DOHH2 (cell line): ENCODE data around the gene ZAR1.

Source experiments
- H3F3A ChIP-seq: fragments of 200-600 bp; sonication (generic), shearing (Covaris generic); 2 replicates; pipeline ENCODE4 v1.6.0; 2016; ENCODE audit warnings: antibody characterized with exemption, mild to moderate bottlenecking; ENCODE audit not compliant: control insufficient read depth, insufficient read depth
- H3K27ac ChIP-seq: fragments of 200-600 bp; sonication (generic); 2 replicates; pipeline ENCODE4 v1.5.1; 2014; ENCODE audit warnings: low read depth, mild to moderate bottlenecking, low read length, moderate library complexity
- H3K27me3 ChIP-seq: fragments of 200-600 bp; sonication (generic); 2 replicates; pipeline ENCODE4 v1.6.1; 2014; ENCODE audit warnings: mild to moderate bottlenecking, low read length, mixed read lengths; ENCODE audit not compliant: control insufficient read depth
- H3K36me3 ChIP-seq: fragments of 200-600 bp; sonication (generic); 2 replicates; pipeline ENCODE4 v1.6.1; 2014; ENCODE audit warnings: mild to moderate bottlenecking, low read length, moderate library complexity, mixed read lengths; ENCODE audit not compliant: control insufficient read depth
- H3K4me1 ChIP-seq: fragments of 200-600 bp; sonication (generic); 2 replicates; pipeline ENCODE4 v1.6.1; 2014; ENCODE audit warnings: mild to moderate bottlenecking, low read length, mixed read lengths; ENCODE audit not compliant: control insufficient read depth
- H3K4me2 ChIP-seq: fragments of 200-600 bp; sonication (generic); 2 replicates; pipeline ENCODE4 v1.6.0; 2014; ENCODE audit warnings: mild to moderate bottlenecking, low read length, moderate library complexity
- H3K4me3 ChIP-seq: fragments of 200-600 bp; sonication (generic); 2 replicates; pipeline ENCODE4 v1.5.1; 2014; ENCODE audit warnings: mild to moderate bottlenecking, low read length, mixed read lengths
- H3K79me2 ChIP-seq: fragments of 200-600 bp; sonication (generic); 2 replicates; pipeline ENCODE4 v1.6.1; 2014; ENCODE audit warnings: mild to moderate bottlenecking, low read length, mixed read lengths; ENCODE audit not compliant: control insufficient read depth
- H3K9me2 ChIP-seq: fragments of 200-600 bp; sonication (generic); replicated peaks from 2 replicates; pipeline ENCODE4 v1.6.1; 2014; ENCODE audit warnings: mild to moderate bottlenecking, low read length, mixed read lengths; ENCODE audit not compliant: control insufficient read depth
- H3K9me3 ChIP-seq: fragments of 200-600 bp; sonication (generic); 2 replicates; pipeline ENCODE4 v1.6.1; 2014; ENCODE audit warnings: antibody characterized with exemption, low read length, mixed read lengths; ENCODE audit not compliant: control insufficient read depth, insufficient read depth
- H4K20me1 ChIP-seq: fragments of 200-600 bp; sonication (generic); 2 replicates; pipeline ENCODE4 v1.6.0; 2014; ENCODE audit warnings: low read depth, mild to moderate bottlenecking, antibody characterized with exemption, low read length, moderate library complexity; ENCODE audit not compliant: control insufficient read depth, insufficient read depth
- EZH2phosphoT487 ChIP-seq: fragments of 200-600 bp; sonication (generic); IDR thresholded peaks from 2 replicates; pipeline ENCODE4 v1.6.1; 2017; ENCODE audit warnings: borderline replicate concordance, mild to moderate bottlenecking, antibody characterized with exemption, low read length, moderate library complexity, mixed read lengths
- TF ChIP-seq, protein P1 (sequence below): fragments of 200-600 bp; sonication (generic); IDR thresholded peaks from one replicate; pipeline ENCODE4 v1.5.1; 2014; ENCODE audit warnings: antibody characterized with exemption, mild to moderate bottlenecking, low read depth, low read length; ENCODE audit not compliant: poor library complexity, severe bottlenecking

ZAR1 gene

DNA sequence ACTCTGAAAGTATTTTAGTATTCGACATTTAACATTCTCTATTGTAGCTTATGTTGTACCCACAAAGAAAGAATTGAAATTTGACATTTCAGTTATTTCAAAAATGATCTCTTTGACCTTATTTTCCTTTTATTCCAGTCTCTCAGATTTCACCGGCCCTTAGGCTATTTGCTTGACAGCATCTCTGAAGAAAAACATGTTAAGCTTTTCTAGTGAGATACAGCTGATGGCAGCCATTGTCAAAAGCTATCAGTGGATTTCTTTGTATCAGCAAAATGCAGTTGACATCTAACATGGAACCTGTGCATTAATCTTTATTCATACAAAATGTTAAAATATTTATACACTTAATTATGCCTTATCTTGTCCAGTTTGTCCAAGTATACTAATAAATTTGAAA, 16.7 kb downstream of the ZAR1 start:
- H3K9me2 ChIP-seq: no peaks in the 10 kb centered on the region
- no peak for TF ChIP-seq EZH2phosphoT487
- TF ChIP-seq, protein P1, sequence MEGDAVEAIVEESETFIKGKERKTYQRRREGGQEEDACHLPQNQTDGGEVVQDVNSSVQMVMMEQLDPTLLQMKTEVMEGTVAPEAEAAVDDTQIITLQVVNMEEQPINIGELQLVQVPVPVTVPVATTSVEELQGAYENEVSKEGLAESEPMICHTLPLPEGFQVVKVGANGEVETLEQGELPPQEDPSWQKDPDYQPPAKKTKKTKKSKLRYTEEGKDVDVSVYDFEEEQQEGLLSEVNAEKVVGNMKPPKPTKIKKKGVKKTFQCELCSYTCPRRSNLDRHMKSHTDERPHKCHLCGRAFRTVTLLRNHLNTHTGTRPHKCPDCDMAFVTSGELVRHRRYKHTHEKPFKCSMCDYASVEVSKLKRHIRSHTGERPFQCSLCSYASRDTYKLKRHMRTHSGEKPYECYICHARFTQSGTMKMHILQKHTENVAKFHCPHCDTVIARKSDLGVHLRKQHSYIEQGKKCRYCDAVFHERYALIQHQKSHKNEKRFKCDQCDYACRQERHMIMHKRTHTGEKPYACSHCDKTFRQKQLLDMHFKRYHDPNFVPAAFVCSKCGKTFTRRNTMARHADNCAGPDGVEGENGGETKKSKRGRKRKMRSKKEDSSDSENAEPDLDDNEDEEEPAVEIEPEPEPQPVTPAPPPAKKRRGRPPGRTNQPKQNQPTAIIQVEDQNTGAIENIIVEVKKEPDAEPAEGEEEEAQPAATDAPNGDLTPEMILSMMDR: no peak
- peaks cover 48% of the 10 kb centered on the region for H3K36me3 ChIP-seq
- H4K20me1 ChIP-seq: no peaks in the 10 kb centered on the region
- H3F3A ChIP-seq: no peaks in the 10 kb centered on the region
- no peaks in the 10 kb centered on the region for H3K4me1 ChIP-seq
- no peak overlapping the region for H3K4me2 ChIP-seq
- H3K4me3 ChIP-seq: no peak overlapping the region
- no peaks in the 10 kb centered on the region for H3K27me3 ChIP-seq
- no peak overlapping the region for H3K27ac ChIP-seq
- no peaks in the 10 kb centered on the region for H3K79me2 ChIP-seq
- H3K9me3 ChIP-seq: no peaks in the 10 kb centered on the region

DNA sequence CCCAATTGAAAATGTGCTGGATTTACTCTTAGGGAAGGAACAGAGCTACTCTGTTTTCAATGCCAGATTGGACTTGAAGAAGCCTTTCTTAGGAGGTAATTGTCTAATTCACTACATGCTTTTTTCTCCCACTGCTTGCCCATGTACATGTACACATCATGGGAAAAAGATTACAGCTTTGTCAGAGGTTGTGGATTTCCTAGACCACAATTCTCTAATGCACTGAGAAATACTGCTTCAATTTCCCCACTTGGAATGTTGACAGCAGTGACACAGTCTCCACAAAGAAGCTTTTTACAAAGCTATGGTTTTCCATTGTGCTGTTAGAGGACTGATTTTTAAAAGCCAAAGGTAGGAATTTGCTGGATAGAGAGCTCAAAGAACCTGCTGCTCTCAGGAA, 19.5 kb downstream of the ZAR1 start:
- H3K36me3 ChIP-seq: peaks cover 70% of the 10 kb centered on the region
- H3K27ac ChIP-seq: no peak overlapping the region
- H3K9me3 ChIP-seq: no peaks in the 10 kb centered on the region
- H3K79me2 ChIP-seq: no peaks in the 10 kb centered on the region
- H3K4me1 ChIP-seq: no peaks in the 10 kb centered on the region
- no peak overlapping the region for H3K4me3 ChIP-seq
- H4K20me1 ChIP-seq: no peaks in the 10 kb centered on the region
- TF ChIP-seq, protein P1: no peak
- no peak for TF ChIP-seq EZH2phosphoT487
- H3F3A ChIP-seq: no peaks in the 10 kb centered on the region
- no peaks in the 10 kb centered on the region for H3K27me3 ChIP-seq
- H3K4me2 ChIP-seq: no peak overlapping the region
- no peaks in the 10 kb centered on the region for H3K9me2 ChIP-seq

DNA sequence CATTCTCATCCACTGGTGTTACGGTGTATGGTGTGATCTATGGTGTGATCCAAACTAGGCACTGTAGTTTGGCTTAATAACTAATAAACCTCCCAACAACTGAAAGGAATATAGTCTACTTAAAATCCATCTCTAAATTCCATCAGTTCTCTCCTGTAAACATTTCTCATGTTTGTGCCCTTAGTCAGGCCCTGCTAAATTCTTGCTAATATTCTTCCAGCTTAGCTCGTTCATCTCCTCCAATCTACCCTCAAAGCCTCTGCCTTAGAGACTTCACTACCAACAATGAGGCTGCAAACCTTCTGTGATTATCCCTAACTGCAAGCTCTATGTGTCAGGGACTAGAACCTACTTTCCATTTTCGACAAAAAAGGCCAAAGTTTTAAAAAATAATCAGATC, 28.1 kb downstream of the ZAR1 start:
- Histone ChIP-seq H3K36me3 (peaks cover 65% of the 10 kb centered on the region), H3K27ac (no peak overlapping the region), H3K9me3 (no peaks in the 10 kb centered on the region), H3K4me2 (no peak overlapping the region), H3K4me1 (no peaks in the 10 kb centered on the region), H3K4me3 (no peak overlapping the region), H3F3A (no peaks in the 10 kb centered on the region), H3K79me2 (no peaks in the 10 kb centered on the region), H3K9me2 (no peaks in the 10 kb centered on the region), H4K20me1 (no peaks in the 10 kb centered on the region), H3K27me3 (no peaks in the 10 kb centered on the region)
- TF ChIP-seq EZH2phosphoT487: no peak
- TF ChIP-seq, protein P1: no peak

DNA sequence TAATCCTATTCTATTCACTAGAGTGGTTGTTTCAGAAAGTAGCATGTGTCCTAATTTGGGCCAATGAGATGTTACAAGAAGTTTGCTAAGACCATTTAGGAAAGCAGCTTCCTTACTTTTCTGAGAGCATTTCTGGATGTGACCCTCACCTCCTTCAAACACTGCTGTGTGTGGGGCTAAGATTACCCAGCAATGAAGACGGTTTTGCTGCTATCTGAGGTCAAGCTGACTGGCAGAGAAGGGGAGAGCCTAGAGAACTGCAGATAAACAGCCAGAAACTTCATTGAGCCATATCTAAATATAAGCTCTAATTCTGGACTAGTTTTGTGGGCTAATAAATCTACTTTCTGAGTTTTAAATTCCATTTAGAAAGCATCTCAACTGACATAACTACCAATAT, 36.4 kb downstream of the ZAR1 start:
- TF ChIP-seq EZH2phosphoT487: no peak
- TF ChIP-seq, protein P1: no peak

More for the DNA sequence above, 36.4 kb downstream of the ZAR1 start:
- no peak overlapping the region for H3K27ac ChIP-seq
- no peaks in the 10 kb centered on the region for H3K9me2 ChIP-seq
- no peaks in the 10 kb centered on the region for H3K79me2 ChIP-seq
- no peaks in the 10 kb centered on the region for H4K20me1 ChIP-seq
- H3K4me2 ChIP-seq: no peak overlapping the region
- H3F3A ChIP-seq: no peaks in the 10 kb centered on the region
- no peaks in the 10 kb centered on the region for H3K27me3 ChIP-seq
- H3K4me3 ChIP-seq: no peak overlapping the region
- H3K36me3 ChIP-seq: peaks cover 82% of the 10 kb centered on the region
- H3K4me1 ChIP-seq: no peaks in the 10 kb centered on the region
- H3K9me3 ChIP-seq: no peaks in the 10 kb centered on the region
